HG03575 (cell line): ENCODE measurements around the gene SLC25A25.
"Not testable (repeated sequence)": the region's sequence is repeated elsewhere in the genome, so short reads cannot be mapped to it uniquely, and the experiment has no call there.

Source experiments
- ATAC-seq: cut with Tn5 transposase; IDR thresholded peaks from one replicate; pipeline ENCODE4 v1.9.1; 2021; ENCODE audit not compliant: unreplicated experiment, insufficient number of reproducible peaks, low FRiP score; ENCODE audit errors: extremely low read depth

SLC25A25 gene

GRCh38 chr9:128131346-128131745 lies 63.3 kb downstream of the SLC25A25 start:
- ATAC-seq = not testable (repeated sequence)

DNA sequence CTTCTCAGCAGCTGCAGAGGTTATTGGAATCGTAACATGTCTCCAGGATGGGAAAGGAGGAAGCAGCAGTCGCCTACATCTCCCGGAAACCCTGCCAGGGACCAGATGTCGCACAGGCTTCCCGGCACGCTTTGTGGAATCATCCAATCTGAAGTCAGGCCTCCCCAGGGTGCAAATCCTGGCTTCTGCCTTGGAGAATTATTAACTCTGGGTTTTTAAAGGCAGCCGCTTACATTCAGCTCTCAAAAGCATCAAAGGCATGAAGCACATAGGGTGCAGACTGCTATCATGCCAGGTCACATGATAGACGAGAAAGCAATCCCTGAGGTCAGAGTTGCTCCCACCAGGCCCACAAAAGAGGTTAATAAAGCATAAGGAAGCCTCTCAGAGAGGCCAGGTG lies 64.1 kb downstream of the SLC25A25 start:
- ATAC-seq = not testable (repeated sequence)

DNA sequence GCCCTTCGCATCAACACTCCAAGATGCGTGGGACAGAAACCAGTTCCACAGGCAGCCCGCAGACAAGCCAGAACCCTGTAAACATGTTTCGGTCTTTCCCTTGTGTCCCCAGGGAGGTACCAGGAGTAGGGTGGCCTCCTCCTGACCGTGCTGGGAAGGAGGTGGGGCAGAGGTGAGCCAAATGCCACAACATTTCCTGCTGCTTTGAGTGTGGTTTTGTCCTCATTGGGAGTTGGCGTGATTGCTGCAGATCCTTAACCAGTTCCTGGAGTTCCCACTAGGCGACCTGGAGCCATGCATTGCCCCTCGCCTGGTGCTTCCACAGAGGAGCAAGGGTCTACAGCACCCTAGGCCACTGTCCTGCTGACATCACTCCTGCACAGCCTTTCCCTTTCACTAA lies 67.5 kb downstream of the SLC25A25 start:
- ATAC-seq = not testable (repeated sequence)

DNA sequence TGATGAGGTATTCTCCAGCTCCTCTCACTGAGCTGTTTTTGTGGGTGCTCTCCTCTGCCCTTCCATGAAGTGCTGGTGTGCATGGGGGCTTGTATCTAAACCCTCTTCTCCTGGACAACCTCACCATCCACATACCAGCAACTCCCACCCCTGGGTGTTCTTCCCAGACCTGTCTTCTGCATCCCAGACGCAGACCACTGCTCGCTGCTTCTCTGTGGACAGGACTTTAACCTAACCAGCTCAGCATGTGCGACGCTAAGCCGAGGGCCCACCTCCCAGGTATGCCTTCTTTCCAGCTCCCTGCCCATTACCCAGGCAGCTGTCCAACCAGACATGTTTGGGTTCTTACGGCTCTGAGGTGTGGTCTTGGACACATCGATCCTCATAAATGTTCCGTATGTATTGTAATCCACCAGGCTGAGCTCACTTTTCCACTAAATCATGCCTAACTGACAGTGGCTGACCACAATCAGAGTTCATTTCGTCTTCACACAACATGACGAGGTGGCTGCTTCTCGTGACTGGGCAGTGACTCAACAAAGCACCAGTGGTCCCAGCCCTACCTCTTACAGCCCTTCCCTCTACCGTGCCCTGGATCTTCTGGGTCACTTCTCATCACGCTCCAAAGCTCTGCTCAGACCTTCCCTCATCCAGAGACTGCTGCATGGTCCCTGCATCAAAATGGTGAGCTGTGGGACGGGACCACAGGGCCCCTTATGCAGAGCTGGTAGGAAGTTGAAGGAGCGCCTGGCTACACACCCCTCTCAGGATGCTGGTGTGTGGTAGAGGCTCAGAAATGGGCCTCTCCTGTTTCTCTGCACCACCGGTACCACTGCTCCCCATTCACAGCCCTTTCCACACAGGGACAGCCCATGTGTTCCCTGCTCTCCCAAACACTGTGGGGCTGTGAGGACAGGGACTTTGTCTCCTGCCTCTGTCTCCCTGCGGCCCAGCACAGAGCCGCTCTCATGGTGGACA lies 69.1 kb downstream of the SLC25A25 start:
- ATAC-seq = no peak

DNA sequence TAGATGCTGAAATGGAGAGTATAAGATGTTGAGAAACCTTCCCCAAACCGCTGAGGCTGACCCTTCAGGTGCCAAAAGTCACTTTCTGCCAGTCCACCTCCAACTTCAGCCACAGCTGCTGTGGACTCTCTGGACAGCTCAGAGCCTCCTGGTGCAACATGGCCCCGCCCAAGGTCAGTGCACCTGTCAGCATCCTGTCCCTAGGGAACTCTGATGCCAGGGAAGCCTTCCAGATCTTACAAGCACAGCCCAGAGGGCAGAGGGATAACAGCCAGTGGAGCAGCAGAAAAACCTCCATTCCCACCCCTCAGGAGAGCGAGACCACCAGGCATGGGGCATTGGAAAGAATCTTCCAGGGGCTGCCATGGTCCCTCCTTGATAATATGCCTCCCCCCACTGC lies 70.0 kb downstream of the SLC25A25 start:
- no peak for ATAC-seq

- no peak for ATAC-seq
These were observed 71.6 kb downstream of the SLC25A25 start for GRCh38 chr9:128139621-128140020.

GRCh38 chr9:128141604-128142003 lies 73.6 kb downstream of the SLC25A25 start:
- ATAC-seq = no peak

- ATAC-seq = no peak
These were observed 74.0 kb downstream of the SLC25A25 start for GRCh38 chr9:128142061-128142460.

DNA sequence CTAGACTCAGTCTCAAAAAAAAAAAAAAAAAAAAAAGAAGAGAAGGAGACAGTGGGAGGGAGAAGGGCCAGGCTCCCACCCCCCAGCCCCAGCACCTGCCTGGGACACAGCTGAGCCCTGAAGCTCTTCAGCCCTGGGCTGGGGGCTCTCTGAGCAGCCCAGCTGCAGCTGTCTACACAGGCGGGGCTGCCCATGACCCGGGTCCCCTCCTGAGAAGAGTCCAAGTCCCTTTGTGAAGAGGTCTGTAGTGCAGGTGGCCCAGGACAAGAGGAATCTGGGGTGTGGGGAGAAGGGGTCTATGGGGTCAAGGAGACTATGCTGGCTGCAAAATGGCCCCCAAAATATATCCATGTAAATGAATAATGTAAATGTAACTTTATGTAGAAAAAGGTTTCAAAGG lies 74.6 kb downstream of the SLC25A25 start:
- ATAC-seq = no peak

GRCh38 chr9:128143525-128144238 lies 75.7 kb downstream of the SLC25A25 start:
- ATAC-seq = no peak

DNA sequence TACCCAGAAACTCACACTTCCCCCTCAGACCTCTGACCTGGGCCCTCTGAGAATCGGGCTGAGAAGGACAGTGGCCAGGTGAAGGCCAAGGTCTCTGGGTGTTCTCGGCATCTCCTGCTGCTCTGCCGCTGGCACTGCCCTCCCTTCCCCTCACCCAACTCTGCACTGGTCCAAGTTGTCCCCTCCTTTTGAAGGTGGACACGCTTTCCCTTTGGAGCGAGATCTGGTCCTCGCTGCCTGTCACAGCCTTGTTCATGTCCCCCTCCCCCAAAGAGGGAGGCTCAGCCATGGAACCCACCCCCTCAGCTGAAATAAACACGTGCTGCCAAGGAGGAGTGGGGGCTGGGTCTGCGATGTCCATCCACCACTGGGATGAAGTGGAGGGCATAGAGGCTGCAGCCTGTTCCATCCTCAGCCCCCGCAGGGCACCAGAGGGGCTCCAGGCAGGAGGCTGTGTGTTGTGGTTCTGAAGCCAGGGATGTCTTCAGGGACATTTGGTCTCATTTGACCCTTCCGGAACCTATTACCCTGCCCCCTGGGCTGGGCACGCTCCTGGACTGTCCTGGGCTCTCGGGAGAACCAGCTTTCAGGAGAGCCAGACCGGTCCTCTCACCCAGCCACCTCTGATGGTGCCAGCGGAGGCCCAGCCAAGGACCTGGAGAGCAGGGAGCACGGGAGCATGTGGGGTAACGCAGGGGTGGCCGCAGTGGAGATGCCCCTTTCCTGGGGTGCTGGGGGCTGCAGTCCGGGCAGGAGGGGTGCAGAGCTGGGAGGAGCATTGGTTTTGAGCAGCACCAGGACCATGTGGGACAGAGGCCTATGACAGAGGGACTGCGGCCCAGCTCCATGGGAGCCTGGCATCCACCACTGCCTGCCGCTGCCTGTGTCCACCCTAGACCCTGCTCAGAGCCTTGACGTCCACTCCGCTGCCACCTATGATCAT lies 76.5 kb downstream of the SLC25A25 start:
- no peak for ATAC-seq

GRCh38 chr9:128145536-128145935 lies 77.5 kb downstream of the SLC25A25 start:
- ATAC-seq = no peak

- ATAC-seq = no peak
These were observed 77.9 kb downstream of the SLC25A25 start for GRCh38 chr9:128145951-128146351.

DNA sequence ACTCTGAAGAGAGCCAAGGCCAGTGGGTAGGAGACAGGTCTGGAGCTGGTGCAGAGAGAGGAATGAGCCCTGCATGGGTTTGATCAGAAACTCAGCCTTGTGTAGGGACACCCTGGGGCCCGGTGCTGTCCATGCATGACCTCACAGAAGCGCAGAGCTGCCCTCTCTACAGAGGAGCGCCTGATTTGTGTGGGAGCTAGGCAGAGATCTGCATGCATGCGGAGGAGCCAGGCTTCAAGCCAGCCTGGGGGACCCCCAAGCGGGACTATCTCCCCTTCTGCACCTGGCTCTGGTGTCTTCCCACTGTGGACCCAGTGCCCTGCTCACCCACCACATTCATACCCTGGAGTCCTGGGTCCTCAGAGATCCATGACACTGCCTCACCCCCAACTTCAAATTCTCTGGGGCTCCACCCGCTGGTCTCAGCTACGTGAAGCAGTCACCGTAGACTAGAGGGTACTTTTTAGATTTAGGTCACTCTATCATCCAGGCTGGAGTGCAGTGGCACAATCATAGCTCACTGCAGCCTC lies 78.6 kb downstream of the SLC25A25 start:
- no peak for ATAC-seq

DNA sequence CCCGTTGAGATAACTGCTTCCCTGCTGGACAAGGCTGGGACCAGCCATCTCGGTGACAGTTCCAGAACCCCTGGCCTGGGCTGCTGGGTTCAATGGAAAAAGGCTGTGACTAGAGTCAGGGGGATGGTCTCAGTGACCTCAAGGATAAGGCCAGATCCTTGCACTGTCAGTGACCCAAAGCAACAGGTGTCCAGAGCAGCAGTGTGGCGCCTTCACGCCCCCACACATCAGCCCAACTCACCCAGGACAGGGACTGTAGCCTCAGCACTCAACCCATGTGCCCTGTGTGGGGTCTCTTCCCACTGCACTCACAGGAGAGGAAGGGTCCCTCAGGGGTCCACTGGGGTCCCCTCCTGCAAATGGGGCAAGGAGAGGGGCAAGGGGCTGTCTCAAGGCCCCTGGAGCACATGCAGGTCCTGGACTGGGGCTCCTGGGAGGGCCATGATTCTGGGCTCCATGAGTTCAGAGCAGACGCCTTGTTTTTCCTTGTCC lies 80.5 kb downstream of the SLC25A25 start:
- no peak for ATAC-seq

DNA sequence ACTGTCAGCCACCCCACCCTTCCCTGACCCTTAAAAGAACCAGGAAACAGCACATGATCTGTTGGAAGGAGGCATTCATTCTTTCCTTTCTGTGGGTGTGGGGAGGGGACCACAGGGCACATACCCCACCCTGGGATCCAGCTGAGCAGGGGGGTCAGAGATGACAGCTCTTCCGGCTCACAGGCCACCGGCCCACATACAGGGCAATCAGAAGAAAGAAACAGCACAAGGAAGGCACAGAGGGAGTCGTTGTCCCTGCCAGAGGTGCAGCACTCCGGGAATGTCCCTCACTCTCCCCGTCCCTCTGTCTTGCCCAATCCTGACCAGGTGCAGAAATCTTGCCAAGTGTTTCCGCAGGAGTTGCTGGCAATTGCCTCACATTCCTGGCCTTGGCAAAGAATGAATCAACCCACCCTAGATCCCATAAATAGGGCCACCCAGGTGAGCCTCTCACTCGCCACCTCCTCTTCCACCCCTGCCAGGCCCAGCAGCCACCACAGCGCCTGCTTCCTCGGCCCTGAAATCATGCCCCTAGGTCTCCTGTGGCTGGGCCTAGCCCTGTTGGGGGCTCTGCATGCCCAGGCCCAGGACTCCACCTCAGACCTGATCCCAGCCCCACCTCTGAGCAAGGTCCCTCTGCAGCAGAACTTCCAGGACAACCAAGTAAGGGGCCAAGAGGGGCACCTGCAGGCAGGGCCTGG lies 81.1 kb downstream of the SLC25A25 start, which contains the start of gene LCN2:
Gene LCN2, plus strand, starts transcription at position 453 of the 701 bp plus-strand sequence. Its CDS starts 73 bp downstream, at position 526.
- no peak for ATAC-seq

- no peak for ATAC-seq
These were observed 82.0 kb downstream of the SLC25A25 start for GRCh38 chr9:128149951-128150593.
